Fibroblast of gingiva (primary cell): ENCODE measurements around the gene NUPR1.
"Not testable (repeated sequence)": the region's sequence is repeated elsewhere in the genome, so short reads cannot be mapped to it uniquely, and the experiment has no call there.

Source experiments
- DNase-seq: peaks from one replicate; pipeline ENCODE4 v3.0.0-alpha.2; 2011; ENCODE audit warnings: low read depth

The NUPR1 gene, protein sequence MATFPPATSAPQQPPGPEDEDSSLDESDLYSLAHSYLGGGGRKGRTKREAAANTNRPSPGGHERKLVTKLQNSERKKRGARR

DNA sequence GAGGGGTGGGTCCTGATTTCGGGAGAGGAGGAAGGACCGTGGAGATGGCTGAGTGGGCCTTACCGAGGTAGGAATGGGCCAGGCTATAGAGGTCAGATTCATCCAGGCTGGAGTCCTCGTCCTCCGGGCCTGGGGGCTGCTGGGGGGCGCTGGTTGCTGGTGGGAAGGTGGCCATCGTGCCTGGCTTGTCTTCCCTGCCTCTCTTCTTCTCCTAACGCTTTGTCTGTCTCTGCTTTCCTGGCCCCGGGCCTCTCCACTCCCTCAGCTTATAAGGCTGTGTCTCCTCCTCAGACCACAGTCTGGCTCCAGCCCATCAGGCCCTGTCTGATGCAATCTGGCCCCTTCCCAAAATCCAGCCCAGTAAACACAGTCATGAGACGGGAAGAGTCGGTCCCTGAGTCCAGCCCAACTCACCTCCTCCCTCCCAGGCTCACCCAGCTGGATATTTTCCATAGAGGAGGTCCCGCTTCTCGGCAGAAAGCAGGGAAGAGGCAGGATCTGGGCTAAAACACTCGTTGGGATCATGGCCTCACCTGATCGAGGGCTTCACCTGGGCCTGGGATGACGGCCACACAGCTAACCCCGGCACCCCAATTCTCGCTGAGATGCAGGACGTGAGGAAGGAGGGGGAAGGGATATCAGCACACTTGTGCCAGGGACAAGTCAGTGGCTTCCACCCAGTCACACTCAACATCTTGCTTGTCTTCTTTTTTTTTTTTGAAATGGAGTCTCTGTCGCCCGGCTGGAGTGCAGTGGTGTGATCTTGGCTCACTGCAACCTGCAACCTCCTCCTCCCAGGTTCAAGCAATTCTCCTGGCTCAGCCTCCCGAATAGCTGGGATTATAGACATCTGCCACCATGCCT is at the start of gene NUPR1:
NUPR1 (minus strand) TSS at position 242 of the 864 bp plus-strand sequence; CDS start at position 175, 67 bp downstream.
- DNase-seq = peak; percentile 98

DNA sequence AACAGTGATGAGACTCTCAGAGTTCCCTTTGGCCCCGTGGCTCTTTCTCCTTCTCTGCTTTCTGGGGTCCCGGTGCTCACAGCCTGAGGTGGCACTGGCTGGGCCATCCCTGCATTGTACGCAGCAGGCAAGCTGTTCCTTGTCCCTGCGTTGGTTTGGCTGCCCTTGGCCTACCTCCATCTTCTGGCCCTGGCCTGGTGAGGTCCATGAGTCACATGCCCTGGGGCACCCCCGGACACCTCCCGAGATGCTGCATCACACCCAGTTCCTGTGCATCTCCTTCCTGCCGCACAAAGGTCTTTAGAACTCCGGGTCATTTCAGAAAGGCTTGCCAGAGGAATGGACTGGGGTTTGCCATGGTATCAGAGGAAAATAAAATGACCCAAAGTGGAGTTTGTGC is 48.6 kb upstream of the NUPR1 start:
- DNase-seq = no peak

DNA sequence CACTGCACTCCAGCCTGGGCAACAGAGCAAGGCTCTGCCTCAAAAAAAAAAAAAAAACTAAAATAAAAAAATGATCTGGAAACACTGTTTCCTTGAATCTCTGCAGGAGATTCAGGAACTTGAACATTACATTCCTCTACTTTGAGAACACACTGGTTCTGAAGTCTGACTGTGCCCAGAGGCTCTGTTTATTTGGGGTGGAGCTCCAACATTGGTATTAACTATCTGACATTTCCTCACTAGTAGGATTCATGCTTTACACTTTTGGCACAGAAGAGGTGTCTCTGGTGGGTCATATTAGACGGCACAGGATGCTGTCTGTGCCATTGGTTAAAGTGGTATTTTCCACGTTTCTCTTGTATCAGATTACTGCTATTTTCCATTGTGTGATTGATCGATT is 47.7 kb upstream of the NUPR1 start:
- peak; percentile 14 for DNase-seq

DNA sequence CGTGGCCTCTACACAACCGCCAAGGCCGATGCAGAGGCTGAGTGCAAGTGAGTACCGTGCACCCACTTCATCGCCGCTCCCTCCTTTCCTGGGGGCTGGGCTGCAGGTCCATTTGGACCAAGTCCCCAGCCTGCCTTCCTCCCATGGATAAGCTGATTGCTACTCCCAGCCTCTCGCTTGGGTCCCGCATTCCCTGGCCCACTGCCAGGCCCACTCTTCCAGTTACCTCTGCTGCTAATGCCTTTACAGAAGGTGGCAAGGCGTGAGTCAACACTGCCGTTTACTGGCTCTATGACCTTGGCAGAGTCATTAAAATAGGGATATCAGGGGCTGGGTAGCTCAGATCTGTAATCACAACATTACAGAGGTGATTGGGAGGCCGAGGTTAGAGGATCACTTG is 46.9 kb upstream of the NUPR1 start:
- no peak for DNase-seq

DNA sequence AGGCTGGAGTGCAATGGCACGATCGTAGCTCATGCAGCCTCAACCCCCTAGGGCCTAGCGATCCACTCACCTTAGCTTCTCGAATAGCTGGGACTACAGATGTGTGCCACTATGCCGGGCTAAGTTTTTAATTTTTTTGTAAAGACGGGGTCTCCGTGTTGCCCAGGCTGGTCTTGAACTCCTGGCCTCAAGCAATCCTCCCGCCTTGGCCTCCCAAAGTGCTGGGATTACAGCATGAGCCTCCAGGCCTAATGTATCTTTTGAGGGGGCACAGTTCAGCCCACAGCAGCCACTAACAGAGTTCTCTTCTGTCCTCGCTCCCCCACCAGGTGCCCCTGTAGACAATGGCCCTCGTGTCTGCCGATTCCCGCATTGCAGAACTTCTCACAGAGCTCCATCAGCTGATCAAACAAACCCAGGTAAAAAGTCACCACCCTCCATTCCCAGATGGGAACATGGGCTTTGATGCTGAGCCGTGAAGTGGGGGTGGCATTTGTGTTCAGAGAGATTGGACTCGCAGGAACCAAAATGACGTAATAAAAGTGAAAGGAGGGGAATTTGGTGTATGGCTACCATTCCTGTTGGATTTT is 42.0 kb upstream of the NUPR1 start:
- DNase-seq = no peak

DNA sequence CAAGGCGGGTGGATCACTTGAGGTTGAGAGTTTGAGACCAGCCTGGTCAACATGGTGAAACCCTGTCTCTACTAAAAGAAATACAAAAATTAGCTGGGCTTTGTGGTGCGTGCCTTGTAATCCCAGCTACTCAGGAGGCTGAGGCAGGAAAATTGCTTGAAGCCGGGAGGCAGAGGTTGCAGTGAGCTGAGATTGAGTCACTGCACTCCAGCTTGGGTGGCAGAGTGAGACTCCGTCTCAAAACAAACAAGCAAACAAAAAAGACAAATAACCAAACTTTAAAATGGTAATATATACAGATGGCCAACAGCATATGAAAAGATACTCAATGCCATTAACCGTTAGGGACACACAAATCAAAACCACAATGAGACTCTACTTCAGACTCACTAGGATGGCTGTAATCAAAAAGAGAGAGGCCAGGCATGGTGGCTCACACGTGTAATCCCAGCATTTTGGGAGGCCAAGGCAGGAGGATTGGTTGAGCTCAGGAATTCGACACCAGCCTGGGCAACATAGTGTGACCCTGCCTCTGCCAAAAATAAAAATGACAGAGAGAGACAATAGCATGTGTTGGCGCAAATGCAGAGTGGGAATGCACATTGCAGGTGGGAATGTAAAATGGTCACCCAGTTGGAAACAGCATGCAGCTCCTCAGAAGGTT is 36.8 kb upstream of the NUPR1 start:
- DNase-seq = no peak

DNA sequence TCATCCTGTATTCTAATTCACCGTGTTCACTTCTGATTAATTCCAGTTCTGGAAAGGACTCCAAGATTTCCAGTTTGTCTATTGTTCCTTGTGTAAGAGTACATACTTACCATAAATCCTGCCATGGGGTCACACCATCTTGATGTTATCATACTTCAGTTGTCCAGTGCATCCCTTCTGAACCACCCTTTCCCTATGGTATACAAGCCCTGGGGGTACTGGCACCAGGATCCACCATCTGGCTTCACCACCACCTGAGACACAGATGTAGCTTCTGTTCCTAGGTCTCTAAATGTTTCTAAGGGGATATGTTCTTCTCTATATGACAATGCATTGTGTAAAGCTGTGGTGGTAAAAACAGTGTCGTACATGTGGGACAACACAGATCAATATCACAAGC is 36.2 kb upstream of the NUPR1 start:
- DNase-seq = no peak

DNA sequence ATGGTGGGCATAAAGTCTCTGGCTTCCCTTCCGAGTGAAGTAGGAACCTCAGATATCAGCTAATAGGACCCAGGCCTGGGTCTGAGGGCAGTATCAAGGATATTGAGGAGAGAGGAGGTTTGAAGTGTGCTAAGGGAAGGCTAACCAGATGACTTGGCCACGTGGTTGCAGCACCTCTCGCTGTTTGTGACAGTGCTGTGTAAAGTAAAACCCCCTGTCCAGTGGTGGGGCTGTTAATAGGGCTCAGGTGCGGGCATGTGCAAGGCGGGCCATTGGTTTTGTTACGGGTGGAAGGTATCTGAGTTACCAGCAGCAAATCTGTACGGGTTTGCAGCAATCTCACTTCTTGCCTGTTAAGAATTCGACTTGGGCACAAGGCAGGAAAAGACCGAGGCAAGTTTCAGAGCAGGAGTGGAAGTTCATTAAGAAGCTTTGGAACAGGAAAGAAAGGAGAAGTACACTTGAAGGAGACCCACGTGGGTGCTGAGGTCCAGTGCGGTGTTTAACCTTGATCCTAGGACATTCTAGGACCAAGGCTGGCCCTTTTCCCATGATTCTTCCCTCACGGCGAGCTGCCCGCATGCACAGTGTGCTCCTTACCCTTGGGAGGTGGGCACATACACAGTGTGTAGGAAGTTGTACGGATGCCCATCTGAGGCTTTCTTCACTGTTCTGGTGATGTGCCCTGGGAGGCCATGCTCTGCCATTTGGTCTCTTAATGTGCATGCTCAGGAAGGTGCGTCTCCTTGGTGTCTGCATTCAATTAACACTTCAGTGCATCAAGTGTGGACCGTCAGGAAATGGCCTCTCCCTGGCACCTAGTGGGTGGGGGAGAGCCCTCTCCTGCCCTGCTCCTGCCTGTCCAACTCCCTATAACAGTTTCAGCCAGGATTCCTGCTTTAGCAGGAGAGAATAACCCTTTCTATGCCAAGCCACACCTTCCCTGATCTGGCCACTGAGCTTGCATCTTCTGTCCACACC is 35.3 kb upstream of the NUPR1 start:
- DNase-seq = no peak

DNA sequence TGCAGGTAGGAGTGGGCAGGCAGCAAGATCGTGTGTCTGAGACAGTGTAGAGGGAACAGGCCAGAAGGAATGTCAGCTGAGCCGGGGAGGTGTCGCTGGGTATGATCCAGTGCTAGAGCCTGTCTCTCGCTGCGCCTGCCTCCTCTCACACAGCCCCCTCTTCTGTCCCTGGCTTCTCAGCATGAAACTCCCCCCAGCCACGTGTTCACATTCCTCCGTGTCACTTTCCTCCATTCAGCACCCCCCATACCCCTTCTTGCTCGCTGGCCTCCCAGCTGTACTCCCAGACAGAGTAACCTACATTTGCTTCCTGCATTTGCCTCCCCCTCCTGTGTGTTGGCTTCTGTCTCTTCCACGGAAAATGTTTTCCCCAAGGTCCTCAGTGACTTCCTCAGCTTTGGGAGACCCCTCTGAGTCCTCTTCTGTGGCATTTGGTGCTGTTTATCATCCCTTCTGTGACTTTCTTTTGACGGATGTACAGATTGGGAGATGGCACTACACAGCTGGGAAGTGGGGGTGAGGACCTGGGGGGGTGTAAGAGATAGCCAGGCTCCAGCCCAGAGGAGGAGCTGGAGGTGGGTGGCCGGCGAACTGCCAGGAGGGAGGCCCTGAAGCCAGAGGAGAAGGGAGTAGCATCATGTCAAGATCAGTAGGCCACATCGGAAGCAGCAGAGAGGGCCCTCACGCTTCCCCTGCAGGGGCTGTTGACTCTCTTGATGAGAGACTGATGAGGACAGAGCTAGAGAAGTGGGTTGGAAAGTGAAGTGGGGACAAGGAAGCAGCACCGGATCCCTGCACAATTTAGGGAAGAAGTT is 34.1 kb upstream of the NUPR1 start:
- no peak for DNase-seq

DNA sequence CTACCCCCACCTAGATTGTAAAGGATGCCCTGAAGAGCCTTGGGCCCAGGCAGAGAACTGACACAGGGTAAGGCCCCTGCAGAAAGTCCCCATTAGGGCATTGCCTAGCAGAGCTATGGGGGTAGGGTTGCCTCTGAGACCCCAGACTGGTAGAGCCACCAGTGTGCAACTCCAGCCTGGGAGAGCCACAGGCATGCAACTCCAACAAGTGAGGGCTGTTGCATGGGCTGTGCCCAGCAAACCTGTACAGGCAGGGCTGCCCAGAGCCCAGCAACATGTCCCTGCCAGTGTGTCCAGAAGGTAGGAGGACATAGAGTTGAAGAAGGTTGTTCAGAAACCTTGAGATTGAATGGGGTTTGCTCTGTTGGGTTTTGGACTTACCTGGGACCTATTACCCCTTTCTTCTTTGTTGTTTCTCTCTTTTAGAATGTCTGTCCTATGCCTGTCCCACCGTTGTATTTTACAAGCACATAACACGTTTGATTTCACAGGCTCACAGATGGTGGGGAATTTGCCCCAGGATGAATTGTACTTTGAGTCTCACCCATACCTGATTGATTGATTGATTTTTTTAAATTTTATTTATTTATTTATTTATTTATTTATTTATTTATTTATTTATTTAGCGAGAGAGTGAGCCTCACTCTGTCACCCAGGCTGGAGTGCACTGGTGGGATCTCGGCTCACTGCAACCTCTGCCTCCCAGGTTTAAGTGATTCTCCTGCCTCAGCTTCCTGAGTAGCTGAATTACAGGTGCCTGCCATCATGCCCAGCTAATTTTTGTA is 31.4 kb upstream of the NUPR1 start:
- no peak for DNase-seq

DNA sequence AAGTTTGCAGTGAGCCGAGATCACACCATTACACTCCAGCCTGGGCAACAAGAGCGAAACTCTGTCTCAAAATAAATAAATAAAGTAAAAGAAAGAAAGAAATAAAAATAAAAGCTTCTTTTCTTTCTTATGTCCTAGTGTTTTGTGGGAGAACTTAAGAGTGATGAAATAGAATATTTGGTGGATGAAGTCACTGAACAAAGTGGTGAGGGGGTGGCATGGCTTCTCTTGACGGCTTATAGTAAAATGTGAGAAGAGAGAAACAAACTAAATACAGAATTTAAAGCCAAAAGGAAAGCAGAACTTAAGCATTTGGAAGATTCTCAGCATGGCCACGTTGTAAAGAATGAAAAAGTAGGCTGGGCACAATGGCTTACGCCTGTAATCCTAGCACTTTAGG is 30.2 kb upstream of the NUPR1 start:
- no peak for DNase-seq

DNA sequence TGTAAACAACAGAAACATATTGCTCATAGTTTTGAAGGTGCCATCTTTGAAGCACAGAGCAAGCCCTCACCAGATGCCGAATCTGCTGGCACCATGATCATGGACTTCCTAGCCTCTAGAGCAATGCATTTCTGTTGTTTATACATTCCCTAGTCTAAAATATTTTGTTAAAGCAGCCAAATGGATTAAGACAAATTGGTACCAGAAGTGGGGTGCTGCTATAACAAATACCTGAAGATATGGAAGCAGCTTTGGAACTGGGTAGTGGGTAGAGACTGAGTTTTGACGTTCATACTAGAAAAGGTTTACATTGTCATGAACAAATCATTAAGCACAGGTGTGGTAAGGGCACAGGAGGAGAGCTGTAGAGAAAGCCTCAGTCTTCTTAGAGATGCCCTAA is 28.5 kb upstream of the NUPR1 start:
- DNase-seq = no peak

DNA sequence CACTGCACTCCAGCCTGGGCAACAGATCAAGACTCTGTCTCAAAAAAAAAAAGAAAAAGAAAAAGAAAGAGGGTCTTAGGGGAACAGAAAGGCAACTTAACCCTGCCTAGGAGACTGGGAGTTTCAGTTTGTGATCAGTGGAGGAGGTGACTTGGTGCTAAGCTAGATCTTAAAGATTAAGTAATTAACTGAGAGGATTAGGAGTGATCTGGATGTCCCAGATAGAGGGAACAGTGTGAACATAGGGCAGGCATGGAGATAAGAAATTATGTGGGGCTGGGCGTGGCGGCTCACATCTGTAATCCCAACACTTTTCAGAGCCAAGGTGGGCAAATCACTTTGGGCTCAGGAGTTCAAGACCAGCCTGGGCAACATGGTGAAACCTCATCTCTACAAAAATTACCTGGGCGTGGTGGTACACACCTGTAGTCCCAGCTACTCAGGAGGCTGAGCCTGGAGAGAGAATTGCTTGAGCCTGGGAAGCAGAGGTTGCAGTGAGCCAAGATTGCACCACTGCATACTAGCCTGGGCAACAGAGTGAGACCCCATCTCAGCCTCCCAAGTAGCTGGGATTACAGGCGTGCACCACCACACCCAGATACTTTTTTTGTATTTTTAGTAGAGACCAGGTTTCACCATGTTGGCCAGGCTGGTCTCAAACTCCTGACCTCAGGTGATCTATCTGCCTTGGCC is 27.6 kb upstream of the NUPR1 start:
- not testable (repeated sequence) for DNase-seq

DNA sequence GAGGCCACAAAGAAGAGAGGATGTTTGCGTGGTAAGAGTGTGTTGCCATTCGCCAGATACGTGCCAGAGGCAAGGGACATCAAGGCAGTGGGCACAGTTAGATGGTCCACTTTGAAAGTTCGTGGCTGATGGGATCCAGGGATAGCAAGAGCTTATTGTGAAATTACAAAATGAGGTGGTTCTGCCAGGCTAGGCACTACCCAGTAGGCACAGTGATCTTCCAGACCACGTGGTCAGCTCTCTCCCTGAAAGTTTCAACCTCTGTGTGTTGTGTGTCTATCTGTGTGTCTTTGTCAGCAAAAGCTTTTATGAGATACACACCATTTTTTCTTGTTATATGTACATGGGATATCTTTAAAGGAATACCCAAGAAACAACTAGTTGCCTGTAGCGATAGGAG is 24.4 kb upstream of the NUPR1 start:
- no peak for DNase-seq

DNA sequence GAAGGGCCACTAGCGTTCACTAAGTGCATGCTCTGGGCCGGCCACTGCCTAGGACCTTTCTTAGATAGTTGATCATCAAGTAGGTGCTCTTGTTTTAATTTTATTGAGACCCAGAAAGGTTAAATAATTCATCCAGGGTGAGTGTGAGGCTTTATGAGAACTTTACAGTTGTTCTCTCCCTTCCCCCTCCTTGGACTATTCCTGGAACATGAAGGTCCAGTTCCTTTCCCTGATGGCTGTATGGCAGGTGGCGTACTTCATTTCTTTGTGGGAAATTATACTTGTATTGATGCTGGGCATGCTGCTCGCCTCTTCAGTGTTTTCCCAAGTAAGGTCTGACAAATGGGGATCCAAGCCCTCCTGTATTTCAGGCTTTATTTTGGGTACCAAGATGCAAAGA is 23.4 kb upstream of the NUPR1 start:
- no peak for DNase-seq

DNA sequence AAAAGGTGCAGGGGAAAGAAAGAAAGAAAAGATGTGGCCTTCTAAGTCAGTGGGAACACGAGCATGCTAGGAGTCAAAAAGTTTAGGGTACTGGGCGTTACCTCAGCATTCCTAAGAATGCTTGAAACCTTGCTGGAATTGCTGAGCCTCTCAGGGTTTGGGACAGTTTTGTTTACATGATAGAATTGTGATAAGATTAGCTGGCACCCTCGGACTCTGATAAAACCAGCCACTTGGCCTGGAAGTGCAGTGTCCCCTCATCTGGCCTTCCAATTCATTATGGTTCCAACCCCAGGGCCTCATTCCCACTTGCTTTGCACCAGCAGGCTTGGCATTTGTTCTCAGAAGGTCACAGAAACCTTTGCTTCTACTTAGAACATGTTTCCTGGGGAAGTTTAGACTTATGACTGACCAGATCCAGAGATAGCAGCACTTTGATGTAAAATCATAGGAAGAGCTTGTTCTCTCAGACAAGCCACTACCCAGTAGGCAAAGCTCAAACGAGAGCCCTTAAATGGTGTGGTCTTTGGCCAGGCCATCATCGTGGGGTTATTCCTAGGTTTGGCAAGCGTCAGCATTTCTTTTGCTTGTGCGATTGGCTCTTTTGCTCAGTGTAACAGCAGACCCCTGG is 22.9 kb upstream of the NUPR1 start:
- DNase-seq = no peak

DNA sequence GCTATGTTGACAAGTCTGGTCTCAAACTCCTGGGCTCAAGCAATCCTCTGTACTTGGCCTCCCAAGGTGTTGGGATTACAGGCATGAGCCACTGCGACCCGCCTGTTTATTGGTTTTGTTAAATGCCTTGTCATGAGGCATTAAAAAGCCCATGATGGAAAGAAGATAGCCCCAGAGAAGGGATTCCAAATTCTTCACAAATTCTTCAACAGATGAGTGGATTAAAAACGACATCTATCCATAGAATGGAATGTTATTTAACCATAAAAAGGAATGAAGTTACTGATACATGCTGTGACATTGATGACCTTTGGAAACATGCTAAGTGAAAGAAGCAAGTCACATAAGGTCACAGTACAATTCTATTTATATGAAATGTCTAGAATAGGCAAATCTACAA is 19.7 kb upstream of the NUPR1 start:
- no peak for DNase-seq

DNA sequence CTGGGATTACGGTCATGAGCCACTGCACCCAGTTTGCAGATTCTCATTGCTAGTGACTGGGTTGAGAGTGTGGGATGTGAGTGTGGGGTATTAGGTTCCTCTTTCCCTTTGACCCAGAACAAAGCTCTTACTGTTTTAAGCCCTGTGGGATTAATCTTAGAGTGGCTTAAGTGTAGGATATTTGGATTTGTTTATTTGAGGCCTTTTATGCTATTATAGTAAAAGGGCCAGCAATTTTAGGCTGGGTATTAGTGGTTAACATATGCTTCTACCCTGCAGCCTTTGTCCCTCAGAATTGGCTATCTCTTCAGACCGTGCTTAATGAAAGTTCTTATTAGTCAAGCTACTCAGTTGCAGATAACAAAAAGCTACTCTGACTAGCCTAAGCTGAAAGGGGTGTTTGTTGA is 18.1 kb upstream of the NUPR1 start:
- DNase-seq = no peak

DNA sequence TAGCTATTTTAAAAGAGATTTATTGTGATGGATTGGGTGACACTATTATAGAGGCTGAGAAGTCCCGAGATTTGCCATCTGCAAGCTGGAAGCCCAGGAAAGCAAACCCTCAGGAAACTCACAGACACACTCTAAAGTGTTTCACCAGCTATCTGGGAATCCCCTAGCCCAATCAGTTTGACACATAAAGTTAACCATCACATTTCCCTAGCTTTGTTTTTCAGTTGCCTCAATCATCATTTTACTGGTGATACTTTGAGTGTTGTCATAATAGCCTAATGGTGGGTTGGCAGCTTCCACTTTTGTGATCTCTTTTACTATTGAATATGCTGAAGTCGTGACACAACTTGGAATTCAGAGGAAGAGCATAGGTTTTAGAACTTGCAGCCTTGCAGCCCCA is 16.8 kb upstream of the NUPR1 start:
- DNase-seq = no peak
